Cortex of kidney (tissue), 1 donor: ENCODE measurements around the gene ST3GAL4.

Source experiments
- DNase-seq: peaks from one replicate; lab custom pipeline; 2025; lab: John Stamatoyannopoulos, UW

The ST3GAL4 gene

DNA sequence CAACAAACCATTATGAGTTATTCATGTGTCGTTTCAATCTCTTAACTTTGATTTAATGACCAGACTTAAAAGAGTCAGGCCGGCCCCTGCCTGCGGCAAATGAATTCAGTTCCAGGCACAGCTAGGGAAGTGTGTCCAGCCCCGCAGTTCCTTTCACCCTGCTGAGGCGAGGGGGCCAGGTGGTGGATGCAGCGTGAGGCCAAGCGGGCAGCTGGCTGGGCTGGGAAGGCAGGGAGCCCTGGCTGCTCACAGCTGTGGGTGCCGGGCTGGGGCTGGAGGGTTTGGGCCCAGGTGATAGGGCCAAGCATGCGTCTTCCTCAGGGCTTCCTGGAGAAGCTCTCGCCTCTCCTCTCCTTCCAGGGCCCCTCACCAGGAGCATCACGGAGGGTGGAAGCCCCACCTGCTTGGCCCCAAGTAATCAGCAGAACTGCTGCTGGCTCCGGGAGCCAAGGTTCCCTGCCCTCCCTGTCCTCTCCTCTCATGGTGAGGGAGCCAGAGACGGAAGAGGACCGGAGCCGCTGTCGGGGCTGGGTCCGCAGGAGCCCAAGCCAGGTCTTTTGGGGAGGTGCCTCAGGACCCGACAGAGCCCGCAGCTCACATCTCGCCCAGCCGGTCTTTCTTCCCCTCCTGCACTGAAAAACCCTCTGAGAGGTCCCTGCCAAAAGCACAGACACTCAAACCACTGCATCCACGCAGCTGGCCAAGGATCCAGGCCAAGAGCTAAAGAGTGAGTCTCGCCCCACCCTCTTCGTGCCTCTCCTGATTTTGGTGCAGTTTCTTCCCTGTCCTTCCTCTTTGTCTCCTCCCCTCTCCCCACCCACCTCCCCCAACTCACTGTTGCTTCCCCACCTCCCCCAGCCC, 97.0 kb downstream of the ST3GAL4 start:
- no peak for DNase-seq

DNA sequence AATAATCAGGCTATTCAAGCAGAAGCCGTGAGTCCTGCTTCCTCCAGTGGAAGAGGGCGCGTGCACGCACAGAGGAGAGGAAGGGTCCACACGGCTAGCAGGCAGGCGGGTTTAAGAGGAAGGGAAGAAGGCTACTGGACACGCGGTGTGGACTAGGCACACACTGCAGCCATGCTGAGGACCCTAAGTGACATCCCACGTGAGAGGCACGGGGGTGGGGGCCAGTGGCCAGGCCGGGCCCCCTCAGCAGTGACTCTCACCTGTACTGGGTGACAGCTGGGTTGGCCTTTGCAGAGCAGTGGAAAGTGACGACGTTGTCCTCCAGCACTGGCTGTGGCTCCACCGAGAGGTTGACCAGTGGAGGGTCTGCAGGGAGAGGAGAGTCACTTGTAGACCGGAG, 100.6 kb downstream of the ST3GAL4 start:
- DNase-seq = no peak

DNA sequence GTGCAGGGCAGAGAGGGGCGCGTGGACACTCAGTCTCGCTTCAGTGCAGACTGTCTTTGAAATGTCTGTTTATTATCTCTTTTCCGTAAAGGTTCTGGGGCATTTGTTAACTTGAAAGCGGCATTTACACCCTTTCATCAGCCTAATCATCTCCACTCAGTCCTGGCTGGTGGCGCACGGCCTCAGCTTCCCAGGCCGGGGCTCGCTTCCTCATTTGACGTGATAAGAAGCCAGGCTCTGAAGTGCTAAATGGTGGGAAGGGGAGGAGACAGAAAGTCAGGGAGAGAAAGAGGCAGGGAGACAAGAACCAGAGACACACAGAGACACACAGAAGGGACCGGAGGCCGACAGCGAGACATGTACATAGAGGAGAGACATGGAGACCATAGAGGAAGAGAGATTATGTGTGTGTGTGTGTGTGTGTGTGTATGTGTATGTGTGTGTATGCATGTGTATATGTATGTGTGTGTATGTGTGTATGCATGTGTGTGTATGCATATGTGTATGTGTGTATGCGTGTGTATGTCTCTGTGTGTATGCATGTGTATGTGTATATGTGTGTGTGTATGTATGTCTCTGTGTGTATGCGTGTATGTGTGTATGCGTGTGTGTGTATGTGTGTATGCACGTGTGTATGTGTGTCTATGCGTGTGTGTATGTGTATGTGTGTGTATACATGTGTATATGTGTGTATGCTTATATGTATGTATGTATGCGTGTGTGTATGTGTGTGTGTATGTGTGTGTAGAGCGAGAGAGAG, 101.5 kb downstream of the ST3GAL4 start:
- DNase-seq = no peak

DNA sequence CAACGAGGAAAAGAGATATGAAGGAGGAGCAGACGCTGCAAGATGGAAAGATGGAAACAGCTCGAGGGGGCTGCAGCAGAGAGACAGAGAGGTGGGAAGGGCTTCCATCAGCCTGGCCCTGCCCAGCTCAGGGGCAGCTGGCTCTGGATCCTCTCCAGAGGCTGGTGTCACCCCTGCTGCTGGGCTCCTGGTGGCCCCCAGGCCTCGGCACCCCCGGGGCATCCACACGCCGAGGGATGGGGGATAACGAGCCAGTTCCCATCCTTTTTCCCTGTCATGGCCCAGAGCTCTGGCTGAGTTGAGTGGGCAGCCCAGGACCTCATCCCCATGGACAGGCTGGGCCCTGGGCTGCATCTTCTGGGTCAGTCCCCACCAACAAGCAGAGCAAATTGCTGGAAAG, 102.3 kb downstream of the ST3GAL4 start:
- DNase-seq = no peak

DNA sequence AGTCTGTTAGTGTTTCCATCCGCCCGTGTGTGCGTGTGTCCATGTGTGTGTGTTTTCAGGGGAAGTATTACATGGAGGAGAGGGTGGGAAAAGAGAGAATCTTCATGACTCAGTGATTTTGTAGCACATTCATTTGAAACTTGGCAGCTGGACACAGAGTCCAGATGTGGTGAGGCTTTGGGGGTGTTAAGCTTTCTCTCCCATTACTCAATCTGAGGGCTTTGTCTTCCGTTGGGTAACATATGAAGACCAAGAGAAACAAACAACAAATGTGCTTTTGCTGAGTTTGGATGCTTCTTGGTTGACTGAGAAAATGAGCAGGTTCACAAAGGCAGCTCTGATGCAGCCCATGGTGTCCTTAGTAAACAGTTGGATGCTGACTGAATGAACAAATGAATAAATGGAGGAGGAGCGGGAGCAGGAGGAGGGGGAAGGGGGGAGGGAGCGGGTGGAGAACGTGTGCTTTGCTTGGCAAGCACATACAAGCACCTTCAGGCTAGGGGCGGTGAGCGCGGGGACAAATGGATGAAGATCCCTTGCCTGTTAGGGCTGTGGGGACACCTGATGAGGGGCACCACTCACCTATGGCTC, 104.3 kb downstream of the ST3GAL4 start:
- DNase-seq = no peak

DNA sequence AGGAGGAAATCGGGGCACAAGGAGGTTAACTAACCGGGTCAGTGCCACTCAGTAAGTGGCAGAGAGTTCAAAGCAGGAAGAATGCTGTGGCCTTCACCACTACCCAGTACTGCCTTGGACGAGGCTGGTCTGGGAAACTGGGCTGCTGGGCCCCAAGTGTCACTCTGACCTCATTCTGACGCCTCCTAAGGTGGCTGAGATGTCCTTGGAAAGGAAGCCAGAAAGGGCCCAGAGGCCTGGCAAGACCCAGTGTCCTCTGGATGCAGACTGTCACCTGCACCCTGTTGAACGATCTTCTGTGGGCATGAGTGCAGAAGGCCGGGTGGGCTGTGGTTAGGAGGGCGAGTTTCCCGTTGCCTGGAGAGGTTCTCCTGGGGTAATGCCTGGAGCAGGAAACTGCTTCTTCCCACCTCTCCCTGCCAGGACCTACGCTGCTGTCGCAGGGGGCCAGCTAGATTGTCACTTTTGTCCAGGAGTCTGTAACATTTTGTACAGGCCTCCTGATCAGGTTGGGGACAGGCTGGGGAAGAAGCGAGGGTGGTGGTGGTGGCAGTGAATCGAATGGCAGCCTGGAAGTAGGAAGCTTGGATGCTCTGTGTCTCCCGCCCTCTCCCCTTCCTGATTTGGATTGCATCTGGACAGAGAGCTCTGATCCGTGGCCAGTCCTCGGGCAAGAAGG, 105.1 kb downstream of the ST3GAL4 start:
- no peak for DNase-seq

DNA sequence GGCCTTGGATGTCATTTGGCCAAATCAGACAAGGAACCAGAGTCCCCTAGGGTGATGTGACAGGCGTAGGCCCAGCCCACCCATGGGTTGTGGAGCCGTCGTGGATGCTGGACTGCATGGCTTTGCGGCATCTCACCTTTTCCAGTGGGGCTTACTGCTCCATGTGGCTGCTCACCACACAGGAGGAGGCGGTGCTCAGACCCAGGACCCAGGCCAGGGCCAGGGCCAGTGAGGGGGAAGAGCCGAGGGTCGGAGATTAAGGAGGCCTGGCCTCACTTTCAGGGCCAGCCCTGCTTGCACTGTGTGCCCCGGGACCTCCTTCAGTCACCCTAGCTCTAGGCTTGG, 105.6 kb downstream of the ST3GAL4 start:
- DNase-seq = no peak

DNA sequence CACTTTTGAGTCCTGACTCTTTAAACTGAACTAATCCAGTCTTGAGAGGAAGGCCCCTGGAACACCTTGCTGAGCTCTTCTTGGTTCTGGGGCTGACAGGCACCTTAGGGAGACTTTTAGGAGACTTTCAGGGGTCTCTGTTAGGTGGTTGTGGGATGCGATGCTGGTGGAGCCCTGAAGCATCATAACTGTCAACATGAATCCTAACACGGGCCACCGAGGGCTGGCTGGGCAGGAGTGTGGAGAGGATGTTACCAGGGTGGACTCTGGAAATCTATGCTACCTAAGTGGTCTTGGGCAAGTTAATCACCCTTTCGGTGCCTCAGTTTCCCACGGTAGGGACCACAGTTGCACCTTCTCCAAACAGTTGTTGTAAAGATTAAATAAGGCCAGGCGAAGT, 106.5 kb downstream of the ST3GAL4 start:
- DNase-seq = no peak

DNA sequence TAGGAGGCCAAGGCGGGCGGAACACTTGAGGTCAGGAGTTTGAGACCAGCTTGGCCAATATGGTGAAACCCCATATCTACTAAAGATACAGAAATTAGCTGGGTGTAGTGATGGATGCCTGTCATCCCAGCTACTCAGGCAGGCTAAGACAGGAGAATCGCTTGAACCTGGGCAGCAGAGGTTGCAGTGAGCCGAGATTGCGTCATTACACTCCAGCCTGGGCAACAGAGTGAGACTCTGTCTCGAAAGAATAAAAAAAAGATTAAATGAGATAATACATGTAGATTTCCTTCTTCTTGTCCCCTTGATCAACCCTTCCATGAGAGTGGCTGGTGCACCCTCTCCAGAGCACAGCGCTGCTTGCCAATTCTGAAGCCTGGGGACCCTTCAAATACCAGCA, 106.9 kb downstream of the ST3GAL4 start:
- DNase-seq = no peak
